WTC11 (cell line): Measurements from ENCODE around the gene SPESP1.

ENCODE experiments used
- CREB1 ChIP-seq: sonication (generic); formaldehyde crosslinking; IDR thresholded peaks from 2 replicates; pipeline ENCODE4 v1.8.0; 2023; ENCODE audit warnings: mild to moderate bottlenecking, missing genetic modification reagents
- NFYB ChIP-seq: sonication (generic); formaldehyde crosslinking; conservative IDR thresholded peaks from 2 replicates; pipeline ENCODE4 v1.8.0; 2022; ENCODE audit warnings: low read depth, missing genetic modification reagents
- SP1 ChIP-seq: sonication (generic); formaldehyde crosslinking; conservative IDR thresholded peaks from 2 replicates; pipeline ENCODE4 v1.8.1; 2022; ENCODE audit warnings: missing genetic modification reagents
- TF ChIP-seq, protein P1 (sequence below): fragments of 200-600 bp; IDR thresholded peaks from 2 replicates; pipeline ENCODE4 v1.8.0; 2022; ENCODE audit warnings: antibody characterized with exemption
- TF ChIP-seq, protein P2 (sequence below): sonication (generic); formaldehyde crosslinking; conservative IDR thresholded peaks from 2 replicates; pipeline ENCODE4 v1.8.1; 2022; ENCODE audit warnings: mild to moderate bottlenecking, missing genetic modification reagents

DNA sequence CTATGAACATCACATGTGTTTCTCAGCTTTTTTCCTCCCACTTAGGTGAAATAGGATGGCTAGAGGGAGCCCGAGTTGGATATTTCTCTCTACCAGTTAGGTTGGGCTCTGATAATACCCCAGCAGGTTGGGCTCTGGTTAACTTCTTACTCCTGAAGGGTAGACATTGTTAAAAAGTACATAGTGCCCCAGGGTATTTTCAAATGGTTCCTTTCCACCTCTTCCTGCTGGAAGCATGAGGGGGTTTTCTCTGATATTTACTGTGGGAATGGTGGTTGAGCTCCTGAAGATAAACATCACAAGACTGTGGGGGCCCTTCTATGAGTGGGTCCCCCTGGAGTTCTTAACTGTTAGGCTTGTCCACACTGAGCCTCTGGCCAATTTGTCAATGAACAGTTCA, 36.1 kb upstream of the SPESP1 start:
- TF ChIP-seq, protein P1, sequence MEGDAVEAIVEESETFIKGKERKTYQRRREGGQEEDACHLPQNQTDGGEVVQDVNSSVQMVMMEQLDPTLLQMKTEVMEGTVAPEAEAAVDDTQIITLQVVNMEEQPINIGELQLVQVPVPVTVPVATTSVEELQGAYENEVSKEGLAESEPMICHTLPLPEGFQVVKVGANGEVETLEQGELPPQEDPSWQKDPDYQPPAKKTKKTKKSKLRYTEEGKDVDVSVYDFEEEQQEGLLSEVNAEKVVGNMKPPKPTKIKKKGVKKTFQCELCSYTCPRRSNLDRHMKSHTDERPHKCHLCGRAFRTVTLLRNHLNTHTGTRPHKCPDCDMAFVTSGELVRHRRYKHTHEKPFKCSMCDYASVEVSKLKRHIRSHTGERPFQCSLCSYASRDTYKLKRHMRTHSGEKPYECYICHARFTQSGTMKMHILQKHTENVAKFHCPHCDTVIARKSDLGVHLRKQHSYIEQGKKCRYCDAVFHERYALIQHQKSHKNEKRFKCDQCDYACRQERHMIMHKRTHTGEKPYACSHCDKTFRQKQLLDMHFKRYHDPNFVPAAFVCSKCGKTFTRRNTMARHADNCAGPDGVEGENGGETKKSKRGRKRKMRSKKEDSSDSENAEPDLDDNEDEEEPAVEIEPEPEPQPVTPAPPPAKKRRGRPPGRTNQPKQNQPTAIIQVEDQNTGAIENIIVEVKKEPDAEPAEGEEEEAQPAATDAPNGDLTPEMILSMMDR = no peak
- TF ChIP-seq, protein P2, sequence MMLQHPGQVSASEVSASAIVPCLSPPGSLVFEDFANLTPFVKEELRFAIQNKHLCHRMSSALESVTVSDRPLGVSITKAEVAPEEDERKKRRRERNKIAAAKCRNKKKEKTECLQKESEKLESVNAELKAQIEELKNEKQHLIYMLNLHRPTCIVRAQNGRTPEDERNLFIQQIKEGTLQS = no peak
- TF ChIP-seq SP1 (CRISPR knock-in tag) (no peak), CREB1 (no peak), NFYB (CRISPR knock-in tag) (no peak)
